ENCODE data around the gene ATP6AP1.
"Not testable (repeated sequence)": the region's sequence is repeated elsewhere in the genome, so short reads cannot be mapped to it uniquely, and the experiment has no call there.

Gene ATP6AP1

GRCh38 chrX:154428176-154429171 is at the start of gene ATP6AP1:
Gene ATP6AP1 (plus strand): TSS chrX:154428677. CDS start chrX:154428693, 16 bp downstream.
- DNase-seq = peak; percentile 32 to 93 (median 84)

GRCh38 chrX:154378799-154379568 is 49.5 kb upstream of the ATP6AP1 start, which contains the start of gene EMD:
Gene EMD (plus strand): TSS chrX:154379295. CDS start chrX:154379485, 190 bp downstream.
- DNase-seq = peak; percentile 55 to 100 (median 99)

GRCh38 chrX:154379569-154379951 is 48.9 kb upstream of the ATP6AP1 start:
- DNase-seq = no peak

GRCh38 chrX:154380153-154380552 is 48.3 kb upstream of the ATP6AP1 start:
- DNase-seq = no peak

- DNase-seq = no peak
Observed at GRCh38 chrX:154380787-154381186, 47.7 kb upstream of the ATP6AP1 start.

GRCh38 chrX:154381271-154381670 is 47.2 kb upstream of the ATP6AP1 start:
- no peak for DNase-seq

GRCh38 chrX:154382483-154383069 is 45.9 kb upstream of the ATP6AP1 start:
- no peak for DNase-seq

- no peak for DNase-seq
Observed at GRCh38 chrX:154383359-154384283, 44.9 kb upstream of the ATP6AP1 start.

- peak in 1 of 58 donors; percentile 14 for DNase-seq
Observed at GRCh38 chrX:154384284-154384892, 44.1 kb upstream of the ATP6AP1 start.

- not testable (repeated sequence) for DNase-seq
Observed at GRCh38 chrX:154388094-154388493, 40.4 kb upstream of the ATP6AP1 start.

GRCh38 chrX:154388649-154389048 is 39.8 kb upstream of the ATP6AP1 start:
- DNase-seq = not testable (repeated sequence)

GRCh38 chrX:154389812-154390747 is 38.4 kb upstream of the ATP6AP1 start:
- DNase-seq = not testable (repeated sequence)

GRCh38 chrX:154396363-154396762 is 32.1 kb upstream of the ATP6AP1 start:
- not testable (repeated sequence) for DNase-seq

- peak in 39 of 58 donors; percentile 15 to 79 (median 55) for DNase-seq
Observed at GRCh38 chrX:154396973-154397887, 31.2 kb upstream of the ATP6AP1 start.

- peak; percentile 21 to 97 (median 90) for DNase-seq
Observed at GRCh38 chrX:154397888-154398667, 30.4 kb upstream of the ATP6AP1 start, which contains the start of gene RPL10. Gene RPL10 (plus strand): TSS chrX:154398377. CDS start chrX:154398520, 143 bp downstream.
